WTC11 (cell line): ENCODE measurements around the gene EPHB6. TPM values are rescaled to one million over a fixed set of nuclear protein-coding genes. Genes with fewer than 3 reads are reported as not detected.

ENCODE experiments used
- ATAC-seq: fragments of 200-7000 bp; cut with Tn5 transposase; 2 replicates; pipeline ENCODE4 v1.10.0; 2021; ENCODE audit warnings: mild to moderate bottlenecking, moderate library complexity
- CTCF ChIA-PET: fragments of 300-600 bp; sonication (Branson Sonifier 250); formaldehyde crosslinking; loops from one replicate; lab custom pipeline; 2021; ENCODE audit warnings: antibody characterized with exemption; lab: Charles Lee
- POLR2A ChIA-PET: fragments of 350-600 bp; sonication (Branson Sonifier 250); formaldehyde crosslinking; loops from one replicate; lab custom pipeline; 2021; ENCODE audit warnings: antibody characterized with exemption; lab: Charles Lee
- DNase-seq: peaks from one replicate; pipeline ENCODE4 v3.0.0; 2021; ENCODE audit warnings: low spot score
- H3K27ac Mint-ChIP-seq: 2 replicates; pipeline ENCODE4 v1.8.0; 2021; ENCODE audit warnings: mixed read lengths
- H3K27me3 Mint-ChIP-seq: 2 replicates; pipeline ENCODE4 v1.8.0; 2021; ENCODE audit warnings: low read depth, mild to moderate bottlenecking, moderate library complexity, mixed read lengths
- H3K36me3 Mint-ChIP-seq: 2 replicates; pipeline ENCODE4 v1.8.0; 2021; ENCODE audit warnings: mixed read lengths
- H3K4me1 Mint-ChIP-seq: 2 replicates; pipeline ENCODE4 v1.8.0; 2022; ENCODE audit warnings: mixed read lengths
- H3K4me3 Mint-ChIP-seq: 2 replicates; pipeline ENCODE4 v1.8.0; 2021; ENCODE audit warnings: mild to moderate bottlenecking, moderate library complexity, mixed read lengths
- H3K9me3 Mint-ChIP-seq: 2 replicates; pipeline ENCODE4 v1.8.0; 2021; ENCODE audit warnings: mixed read lengths
- ATF1 ChIP-seq: sonication (generic); formaldehyde crosslinking; IDR thresholded peaks from 2 replicates; pipeline ENCODE4 v1.8.1; 2023; ENCODE audit warnings: mild to moderate bottlenecking, moderate library complexity, missing genetic modification reagents
- CREB1 ChIP-seq: sonication (generic); formaldehyde crosslinking; IDR thresholded peaks from 2 replicates; pipeline ENCODE4 v1.8.0; 2023; ENCODE audit warnings: mild to moderate bottlenecking, missing genetic modification reagents
- E2F4 ChIP-seq: sonication (generic); formaldehyde crosslinking; IDR thresholded peaks from 2 replicates; pipeline ENCODE4 v1.8.1; 2022; ENCODE audit warnings: low read depth, mild to moderate bottlenecking, moderate library complexity, missing genetic modification reagents, borderline replicate concordance
- E2F5 ChIP-seq: sonication (generic); formaldehyde crosslinking; IDR thresholded peaks from 2 replicates; pipeline ENCODE4 v1.8.1; 2022; ENCODE audit warnings: mild to moderate bottlenecking, moderate library complexity, missing genetic modification reagents
- IRF2 ChIP-seq: sonication (generic); formaldehyde crosslinking; IDR thresholded peaks from 2 replicates; pipeline ENCODE4 v1.8.0; 2022; ENCODE audit warnings: low read depth, missing genetic modification reagents, borderline replicate concordance
- NFYB ChIP-seq: sonication (generic); formaldehyde crosslinking; conservative IDR thresholded peaks from 2 replicates; pipeline ENCODE4 v1.8.0; 2022; ENCODE audit warnings: low read depth, missing genetic modification reagents
- NR2C2 ChIP-seq: sonication (generic); formaldehyde crosslinking; IDR thresholded peaks from 2 replicates; pipeline ENCODE4 v1.8.0; 2022; ENCODE audit warnings: mild to moderate bottlenecking, missing genetic modification reagents
- NR3C1 ChIP-seq: sonication (generic); formaldehyde crosslinking; conservative IDR thresholded peaks from 2 replicates; pipeline ENCODE4 v1.8.1; 2023; ENCODE audit warnings: low read depth, mild to moderate bottlenecking, missing genetic modification reagents
- OVOL2 ChIP-seq: fragments of 250-450 bp; sonication (Bioruptor Pico); IDR thresholded peaks from 2 replicates; pipeline ENCODE4 v1.9.0; 2021; ENCODE audit warnings: mild to moderate bottlenecking, borderline replicate concordance
- RORB ChIP-seq: fragments of 250-450 bp; sonication (Bioruptor Pico); IDR thresholded peaks from 2 replicates; pipeline ENCODE4 v1.9.0; 2021; ENCODE audit warnings: mild to moderate bottlenecking
- SMAD4 ChIP-seq: sonication (generic); formaldehyde crosslinking; IDR thresholded peaks from 2 replicates; pipeline ENCODE4 v1.8.0; 2022; ENCODE audit warnings: mild to moderate bottlenecking, missing genetic modification reagents
- SOX15 ChIP-seq: fragments of 250-450 bp; sonication (Bioruptor Pico); IDR thresholded peaks from 2 replicates; pipeline ENCODE4 v1.9.0; 2021; ENCODE audit warnings: mild to moderate bottlenecking
- SP1 ChIP-seq: sonication (generic); formaldehyde crosslinking; conservative IDR thresholded peaks from 2 replicates; pipeline ENCODE4 v1.8.1; 2022; ENCODE audit warnings: missing genetic modification reagents
- STAT6 ChIP-seq: sonication (generic); formaldehyde crosslinking; conservative IDR thresholded peaks from 2 replicates; pipeline ENCODE4 v1.8.1; 2023; ENCODE audit warnings: mild to moderate bottlenecking, low read depth, missing genetic modification reagents, moderate library complexity
- ZBTB43 ChIP-seq: sonication (generic); formaldehyde crosslinking; IDR thresholded peaks from 2 replicates; pipeline ENCODE4 v1.8.1; 2023; ENCODE audit warnings: mild to moderate bottlenecking, missing genetic modification reagents
- ZNF138 ChIP-seq: sonication (generic); formaldehyde crosslinking; conservative IDR thresholded peaks from 2 replicates; pipeline ENCODE4 v1.8.1; 2022; ENCODE audit warnings: mild to moderate bottlenecking, moderate library complexity, missing genetic modification reagents
- ZNF232 ChIP-seq: sonication (generic); formaldehyde crosslinking; IDR thresholded peaks from 2 replicates; pipeline ENCODE4 v1.8.0; 2022; ENCODE audit warnings: mild to moderate bottlenecking, missing genetic modification reagents
- total RNA-seq: library from RNA; stranded (reverse); gene quantifications from 3 replicates; pipeline ENCODE4 v1.2.3, GENCODE V29; 2021
- TF ChIP-seq, protein P1 (sequence below): sonication (generic); formaldehyde crosslinking; IDR thresholded peaks from 2 replicates; pipeline ENCODE4 v1.8.0; 2022; ENCODE audit warnings: mild to moderate bottlenecking, missing genetic modification reagents
- TF ChIP-seq, protein P2 (sequence below): fragments of 200-600 bp; IDR thresholded peaks from 2 replicates; pipeline ENCODE4 v1.8.0; 2022; ENCODE audit warnings: antibody characterized with exemption
- TF ChIP-seq, protein P3 (sequence below): sonication (generic); formaldehyde crosslinking; IDR thresholded peaks from 2 replicates; pipeline ENCODE4 v1.8.1; 2023; ENCODE audit warnings: mild to moderate bottlenecking, missing genetic modification reagents, moderate library complexity

Gene EPHB6
- total RNA-seq, 1 experiment from 2014 or later, result 15.1 TPM

- H3K4me1 Mint-ChIP-seq, result no peaks in the 10 kb centered on the region
- ChIA-PET POLR2A (no interaction called here), CTCF (interaction anchor here (0.8 to 1.3 kb wide), 3 partner anchors 12 to 335 kb away, joined by 4 to 6 read pairs (median 5); no protein-coding TSS in a partner anchor)
- H3K4me3 Mint-ChIP-seq, result no peak overlapping the region
- DNase-seq (no peak), ATAC-seq (no peak)
- peaks cover 7% of the 10 kb centered on the region for H3K9me3 Mint-ChIP-seq
- H3K27me3 Mint-ChIP-seq, result no peaks in the 10 kb centered on the region; the same call in 1 of the 2 replicates
- TF ChIP-seq NR2C2 (CRISPR knock-in tag) (no peak), E2F4 (CRISPR knock-in tag) (no peak), SMAD4 (CRISPR knock-in tag) (no peak), NFYB (CRISPR knock-in tag) (no peak), SOX15 (CRISPR knock-in tag) (no peak), RORB (no peak), STAT6 (CRISPR knock-in tag) (no peak), OVOL2 (CRISPR knock-in tag) (no peak), ATF1 (CRISPR knock-in tag) (no peak), CREB1 (no peak), E2F5 (no peak)
- TF ChIP-seq, protein P1, sequence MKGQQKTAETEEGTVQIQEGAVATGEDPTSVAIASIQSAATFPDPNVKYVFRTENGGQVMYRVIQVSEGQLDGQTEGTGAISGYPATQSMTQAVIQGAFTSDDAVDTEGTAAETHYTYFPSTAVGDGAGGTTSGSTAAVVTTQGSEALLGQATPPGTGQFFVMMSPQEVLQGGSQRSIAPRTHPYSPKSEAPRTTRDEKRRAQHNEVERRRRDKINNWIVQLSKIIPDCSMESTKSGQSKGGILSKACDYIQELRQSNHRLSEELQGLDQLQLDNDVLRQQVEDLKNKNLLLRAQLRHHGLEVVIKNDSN (CRISPR knock-in tag), result no peak
- TF ChIP-seq, protein P2, sequence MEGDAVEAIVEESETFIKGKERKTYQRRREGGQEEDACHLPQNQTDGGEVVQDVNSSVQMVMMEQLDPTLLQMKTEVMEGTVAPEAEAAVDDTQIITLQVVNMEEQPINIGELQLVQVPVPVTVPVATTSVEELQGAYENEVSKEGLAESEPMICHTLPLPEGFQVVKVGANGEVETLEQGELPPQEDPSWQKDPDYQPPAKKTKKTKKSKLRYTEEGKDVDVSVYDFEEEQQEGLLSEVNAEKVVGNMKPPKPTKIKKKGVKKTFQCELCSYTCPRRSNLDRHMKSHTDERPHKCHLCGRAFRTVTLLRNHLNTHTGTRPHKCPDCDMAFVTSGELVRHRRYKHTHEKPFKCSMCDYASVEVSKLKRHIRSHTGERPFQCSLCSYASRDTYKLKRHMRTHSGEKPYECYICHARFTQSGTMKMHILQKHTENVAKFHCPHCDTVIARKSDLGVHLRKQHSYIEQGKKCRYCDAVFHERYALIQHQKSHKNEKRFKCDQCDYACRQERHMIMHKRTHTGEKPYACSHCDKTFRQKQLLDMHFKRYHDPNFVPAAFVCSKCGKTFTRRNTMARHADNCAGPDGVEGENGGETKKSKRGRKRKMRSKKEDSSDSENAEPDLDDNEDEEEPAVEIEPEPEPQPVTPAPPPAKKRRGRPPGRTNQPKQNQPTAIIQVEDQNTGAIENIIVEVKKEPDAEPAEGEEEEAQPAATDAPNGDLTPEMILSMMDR, result no peak
- no peaks in the 10 kb centered on the region for H3K36me3 Mint-ChIP-seq
- no peak overlapping the region for H3K27ac Mint-ChIP-seq
Measured at GRCh38 chr7:142892951-142893350, 38.1 kb downstream of the EPHB6 start.

- CTCF ChIA-PET, result interaction anchor here (1.3 to 1.5 kb wide), 3 partner anchors 9 to 21 kb away, joined by 5 to 7 read pairs (median 6); partner anchors contain the start of gene TRPV6
- Mint-ChIP-seq H3K27me3 (no peaks in the 10 kb centered on the region; the same call in 1 of the 2 replicates), H3K27ac (no peak overlapping the region), H3K9me3 (peaks cover 7% of the 10 kb centered on the region), H3K36me3 (no peaks in the 10 kb centered on the region), H3K4me3 (no peak overlapping the region), H3K4me1 (peaks cover 8% of the 10 kb centered on the region)
- ATAC-seq (no peak), DNase-seq (no peak)
- POLR2A ChIA-PET, result no interaction called here
- TF ChIP-seq SP1 (CRISPR knock-in tag) (no peak), ATF1 (CRISPR knock-in tag) (no peak), NR3C1 (no peak), ZNF232 (CRISPR knock-in tag) (no peak), STAT6 (CRISPR knock-in tag) (no peak), ZNF138 (no peak), IRF2 (CRISPR knock-in tag) (no peak), ZBTB43 (no peak), RORB (no peak)
- TF ChIP-seq, protein P3, sequence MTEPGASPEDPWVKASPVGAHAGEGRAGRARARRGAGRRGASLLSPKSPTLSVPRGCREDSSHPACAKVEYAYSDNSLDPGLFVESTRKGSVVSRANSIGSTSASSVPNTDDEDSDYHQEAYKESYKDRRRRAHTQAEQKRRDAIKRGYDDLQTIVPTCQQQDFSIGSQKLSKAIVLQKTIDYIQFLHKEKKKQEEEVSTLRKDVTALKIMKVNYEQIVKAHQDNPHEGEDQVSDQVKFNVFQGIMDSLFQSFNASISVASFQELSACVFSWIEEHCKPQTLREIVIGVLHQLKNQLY (CRISPR knock-in tag), result no peak
Measured at GRCh38 chr7:142894112-142894984, 39.5 kb downstream of the EPHB6 start.
